ENCODE results near the gene GRP.

DNA sequence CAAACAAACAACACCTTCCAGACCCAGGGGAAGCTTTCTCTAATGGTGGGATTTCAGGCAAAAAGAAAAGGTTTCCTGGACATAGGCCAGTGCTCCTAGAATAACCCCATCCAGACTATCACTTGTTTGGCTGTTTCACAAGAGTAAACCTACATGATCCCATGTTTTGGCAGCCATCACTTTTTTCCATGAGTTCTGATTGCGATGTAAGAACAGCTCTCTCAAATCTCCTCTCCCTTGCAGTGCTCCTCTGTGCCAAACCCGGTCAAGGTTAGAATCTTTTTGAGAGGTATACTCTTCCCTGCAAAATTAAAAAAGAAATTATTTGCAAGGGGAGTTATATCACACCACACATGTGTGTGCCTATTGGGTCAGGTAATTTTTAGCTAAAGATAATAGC lies 11.9 kb downstream of the GRP start:
- TF ChIP-seq, protein P1, sequence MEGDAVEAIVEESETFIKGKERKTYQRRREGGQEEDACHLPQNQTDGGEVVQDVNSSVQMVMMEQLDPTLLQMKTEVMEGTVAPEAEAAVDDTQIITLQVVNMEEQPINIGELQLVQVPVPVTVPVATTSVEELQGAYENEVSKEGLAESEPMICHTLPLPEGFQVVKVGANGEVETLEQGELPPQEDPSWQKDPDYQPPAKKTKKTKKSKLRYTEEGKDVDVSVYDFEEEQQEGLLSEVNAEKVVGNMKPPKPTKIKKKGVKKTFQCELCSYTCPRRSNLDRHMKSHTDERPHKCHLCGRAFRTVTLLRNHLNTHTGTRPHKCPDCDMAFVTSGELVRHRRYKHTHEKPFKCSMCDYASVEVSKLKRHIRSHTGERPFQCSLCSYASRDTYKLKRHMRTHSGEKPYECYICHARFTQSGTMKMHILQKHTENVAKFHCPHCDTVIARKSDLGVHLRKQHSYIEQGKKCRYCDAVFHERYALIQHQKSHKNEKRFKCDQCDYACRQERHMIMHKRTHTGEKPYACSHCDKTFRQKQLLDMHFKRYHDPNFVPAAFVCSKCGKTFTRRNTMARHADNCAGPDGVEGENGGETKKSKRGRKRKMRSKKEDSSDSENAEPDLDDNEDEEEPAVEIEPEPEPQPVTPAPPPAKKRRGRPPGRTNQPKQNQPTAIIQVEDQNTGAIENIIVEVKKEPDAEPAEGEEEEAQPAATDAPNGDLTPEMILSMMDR (IDR thresholded peaks at IDR 0.05): no peak
- TF ChIP-seq POLR2A (IDR thresholded peaks at IDR 0.05): no peak
- no peak for TF ChIP-seq EP300 (IDR thresholded peaks at IDR 0.05)
- TF ChIP-seq POLR2AphosphoS5 (IDR thresholded peaks at IDR 0.05): no peak

Data from gastroesophageal sphincter (tissue), 3 donors.